HepG2 (cell line): ENCODE data around the gene NME1. TPM values are rescaled to one million over a fixed set of nuclear protein-coding genes. Genes with fewer than 3 reads are reported as not detected.
A peak's percentile ranks its signal among the peaks of the same experiment; 100 is the strongest.

Experiments
- ATRX ChIP-seq: sonication (generic); formaldehyde crosslinking; IDR thresholded peaks from 2 replicates; pipeline ENCODE4 v1.4.0; 2020; ENCODE audit warnings: missing genetic modification reagents, borderline replicate concordance
- CENPT ChIP-seq: sonication (generic); formaldehyde crosslinking; IDR thresholded peaks from 2 replicates; pipeline ENCODE4 v1.8.0; 2022; ENCODE audit warnings: low read depth, mild to moderate bottlenecking, moderate library complexity, missing genetic modification reagents
- DNMT1 ChIP-seq: sonication (generic); formaldehyde crosslinking; IDR thresholded peaks from 2 replicates; pipeline ENCODE4 v1.5.1; 2020; ENCODE audit warnings: mild to moderate bottlenecking, missing genetic modification reagents
- ELF1 ChIP-seq: sonication (generic); formaldehyde crosslinking; IDR thresholded peaks from 2 replicates; pipeline ENCODE4 v1.4.0; 2020; ENCODE audit warnings: missing genetic modification reagents
- ERF ChIP-seq: IDR thresholded peaks from 2 replicates; pipeline ENCODE4 v1.6.1; 2018; ENCODE audit warnings: missing biosample characterization, missing genetic modification reagents
- FOXK1 ChIP-seq: sonication (generic); formaldehyde crosslinking; IDR thresholded peaks from 2 replicates; pipeline ENCODE4 v1.4.0; 2020; ENCODE audit warnings: low read depth, missing genetic modification reagents, borderline replicate concordance
- MBNL3 ChIP-seq: fragments of 250-450 bp; sonication (Bioruptor Pico); conservative IDR thresholded peaks from 2 replicates; pipeline ENCODE4 v1.8.0; 2022; ENCODE audit warnings: mild to moderate bottlenecking, inconsistent platforms
- NFRKB ChIP-seq: fragments of 450-650 bp; IDR thresholded peaks from 2 replicates; pipeline ENCODE4 v1.6.1; 2017
- PLRG1 ChIP-seq: fragments of 450-650 bp; conservative IDR thresholded peaks from 2 replicates; pipeline ENCODE4 v1.6.1; 2016
- RNF2 ChIP-seq: fragments of 450-650 bp; conservative IDR thresholded peaks from 2 replicates; pipeline ENCODE4 v1.6.1; 2016; ENCODE audit warnings: low read depth
- RXRB ChIP-seq: IDR thresholded peaks from 2 replicates; pipeline ENCODE4 v1.6.1; 2016; ENCODE audit warnings: borderline replicate concordance, missing genetic modification reagents, missing compliant biosample characterization
- SMAD3 ChIP-seq: sonication (generic); formaldehyde crosslinking; IDR thresholded peaks from 2 replicates; pipeline ENCODE4 v1.4.0; 2020; ENCODE audit warnings: missing genetic modification reagents
- TOPORS ChIP-seq: sonication (generic); formaldehyde crosslinking; IDR thresholded peaks from 2 replicates; pipeline ENCODE4 v1.8.0; 2023; ENCODE audit warnings: mild to moderate bottlenecking, missing genetic modification reagents
- ZFP62 ChIP-seq: sonication (generic); formaldehyde crosslinking; IDR thresholded peaks from 2 replicates; pipeline ENCODE4 v1.4.0; 2020; ENCODE audit warnings: missing genetic modification reagents
- ZKSCAN8 ChIP-seq: IDR thresholded peaks from 2 replicates; pipeline ENCODE4 v1.6.1; 2016; ENCODE audit warnings: borderline replicate concordance, missing genetic modification reagents, missing compliant biosample characterization
- ZNF333 ChIP-seq: sonication (generic); formaldehyde crosslinking; IDR thresholded peaks from 2 replicates; pipeline ENCODE4 v1.4.0; 2020; ENCODE audit warnings: mild to moderate bottlenecking, missing genetic modification reagents, borderline replicate concordance
- ZNF549 ChIP-seq: sonication (generic); formaldehyde crosslinking; IDR thresholded peaks from 2 replicates; pipeline ENCODE4 v1.5.0; 2020; ENCODE audit warnings: missing genetic modification reagents
- ZNF570 ChIP-seq: sonication (generic); formaldehyde crosslinking; IDR thresholded peaks from 2 replicates; pipeline ENCODE4 v1.4.0; 2020; ENCODE audit warnings: mild to moderate bottlenecking, missing genetic modification reagents, borderline replicate concordance
- ZNF720 ChIP-seq: sonication (generic); formaldehyde crosslinking; IDR thresholded peaks from 2 replicates; pipeline ENCODE4 v1.4.0; 2020; ENCODE audit warnings: missing genetic modification reagents
- polyA plus RNA-seq, 8 experiments: library from polyadenylated mRNA; depleted of rRNA in 3 of 8; stranded (reverse) in 7 of 8; unstranded in 1 of 8; fragments of >200 nt; fragmentation: Illumina TruSeq in 4 of 8; extraction: Trizol in 4 of 8; gene quantifications; 2 replicates each; pipeline versions ENCODE4 v1.2.1 to v1.2.3, GENCODE V29; 2011 to 2016; ENCODE audit warnings: low read depth in 4 of 8, missing spikeins in 1 of 8, mixed read lengths in 1 of 8; ENCODE audit not compliant: insufficient read depth in 1 of 8
- total RNA-seq, 5 experiments: library from RNA; depleted of rRNA; stranded (reverse); fragments of >200 nt; fragmentation: Illumina TruSeq; extraction: Trizol; gene quantifications; 2 replicates each; pipeline ENCODE4 v1.2.3, GENCODE V29; 2016; ENCODE audit warnings: low read depth in 1 of 5
- TF ChIP-seq, protein P1 (sequence below): sonication (generic); formaldehyde crosslinking; IDR thresholded peaks from 2 replicates; pipeline ENCODE4 v1.5.0; 2020; ENCODE audit warnings: mild to moderate bottlenecking, missing genetic modification reagents
- TF ChIP-seq, protein P2 (sequence below), 2 experiments: IDR thresholded peaks; 2 replicates each; pipeline ENCODE4 v1.6.1; 2011 to 2012; ENCODE audit warnings: low read length in 2 of 2, borderline replicate concordance in 1 of 2, low read depth in 1 of 2, mild to moderate bottlenecking in 1 of 2, moderate library complexity in 1 of 2
- TF ChIP-seq, protein P3 (sequence below): sonication (generic); formaldehyde crosslinking; IDR thresholded peaks from 2 replicates; pipeline ENCODE4 v1.4.0; 2020; ENCODE audit warnings: missing genetic modification reagents

Gene NME1
- total and polyA plus RNA-seq, 2 of the 13 experiments (the other 11 are each of a cell fraction or from before 2014, with no cell fraction given): 295 to 516 TPM

DNA sequence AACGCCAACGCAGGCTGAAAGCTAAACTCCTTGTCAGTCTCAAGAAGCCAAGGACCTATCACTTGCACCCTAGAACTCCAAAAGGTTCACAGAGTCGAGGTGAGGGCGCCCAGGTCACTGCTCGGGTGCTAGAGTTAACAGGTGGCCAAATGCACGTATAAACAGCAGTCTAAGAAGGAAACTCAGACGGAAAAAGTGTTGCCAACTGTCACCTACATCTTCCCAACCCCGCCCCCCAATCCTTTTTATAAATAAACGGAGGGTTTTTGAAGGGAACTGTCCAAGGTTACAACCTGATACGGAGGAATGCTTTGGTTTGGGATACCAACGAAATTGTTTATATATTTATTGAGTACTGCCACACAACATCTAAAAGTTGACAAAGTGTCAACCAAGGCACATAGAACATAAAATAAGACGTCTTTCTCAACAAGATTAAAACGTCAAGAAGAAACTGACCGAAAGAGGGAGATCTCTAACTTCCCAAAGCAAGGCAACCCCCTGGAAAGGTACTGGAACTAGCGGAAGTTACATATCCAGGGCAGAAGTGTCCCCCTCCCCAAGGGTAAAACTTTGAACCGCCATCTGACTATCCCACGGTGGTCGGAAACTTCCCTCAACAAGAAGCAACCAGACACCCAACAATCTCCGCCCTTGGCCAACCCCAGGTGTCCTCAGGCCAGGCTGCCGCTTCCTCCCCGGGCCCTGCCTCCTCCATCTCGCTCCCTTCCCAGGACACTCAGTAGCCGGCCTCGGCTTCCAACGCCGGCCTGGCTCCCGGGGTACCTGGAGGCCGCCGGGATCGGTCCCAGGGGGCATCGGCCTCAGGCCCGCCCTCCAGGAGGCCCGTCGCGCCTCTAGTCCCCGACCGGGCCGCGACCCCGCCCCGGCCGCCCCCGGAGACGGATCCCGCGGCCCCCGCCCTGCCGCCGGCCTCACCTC, 33.7 kb upstream of the NME1 start (continued):
- TF ChIP-seq PLRG1 (no peak), ZNF333 (CRISPR knock-in tag) (no peak), ELF1 (no peak), FOXK1 (CRISPR knock-in tag) (no peak), ZNF549 (CRISPR knock-in tag) (no peak), CENPT (CRISPR knock-in tag) (no peak), ZNF720 (CRISPR knock-in tag) (no peak), SMAD3 (CRISPR knock-in tag) (no peak), ERF (CRISPR knock-in tag) (no peak), ZKSCAN8 (CRISPR knock-in tag) (no peak), DNMT1 (CRISPR knock-in tag) (no peak), ZFP62 (CRISPR knock-in tag) (no peak), ATRX (CRISPR knock-in tag) (no peak), TOPORS (CRISPR knock-in tag) (no peak), RNF2 (no peak), NFRKB (no peak), MBNL3 (CRISPR knock-in tag) (no peak), RXRB (CRISPR knock-in tag) (peak; percentile 25; the same call in 1 of the 2 replicates), ZNF570 (no peak)
- TF ChIP-seq, protein P1, sequence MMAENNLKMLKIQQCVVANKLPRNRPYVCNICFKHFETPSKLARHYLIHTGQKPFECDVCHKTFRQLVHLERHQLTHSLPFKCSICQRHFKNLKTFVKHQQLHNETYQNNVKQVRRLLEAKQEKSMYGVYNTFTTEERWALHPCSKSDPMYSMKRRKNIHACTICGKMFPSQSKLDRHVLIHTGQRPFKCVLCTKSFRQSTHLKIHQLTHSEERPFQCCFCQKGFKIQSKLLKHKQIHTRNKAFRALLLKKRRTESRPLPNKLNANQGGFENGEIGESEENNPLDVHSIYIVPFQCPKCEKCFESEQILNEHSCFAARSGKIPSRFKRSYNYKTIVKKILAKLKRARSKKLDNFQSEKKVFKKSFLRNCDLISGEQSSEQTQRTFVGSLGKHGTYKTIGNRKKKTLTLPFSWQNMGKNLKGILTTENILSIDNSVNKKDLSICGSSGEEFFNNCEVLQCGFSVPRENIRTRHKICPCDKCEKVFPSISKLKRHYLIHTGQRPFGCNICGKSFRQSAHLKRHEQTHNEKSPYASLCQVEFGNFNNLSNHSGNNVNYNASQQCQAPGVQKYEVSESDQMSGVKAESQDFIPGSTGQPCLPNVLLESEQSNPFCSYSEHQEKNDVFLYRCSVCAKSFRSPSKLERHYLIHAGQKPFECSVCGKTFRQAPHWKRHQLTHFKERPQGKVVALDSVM (CRISPR knock-in tag): peak; percentile 65; the same call in 1 of the 2 replicates
- TF ChIP-seq, protein P2, sequence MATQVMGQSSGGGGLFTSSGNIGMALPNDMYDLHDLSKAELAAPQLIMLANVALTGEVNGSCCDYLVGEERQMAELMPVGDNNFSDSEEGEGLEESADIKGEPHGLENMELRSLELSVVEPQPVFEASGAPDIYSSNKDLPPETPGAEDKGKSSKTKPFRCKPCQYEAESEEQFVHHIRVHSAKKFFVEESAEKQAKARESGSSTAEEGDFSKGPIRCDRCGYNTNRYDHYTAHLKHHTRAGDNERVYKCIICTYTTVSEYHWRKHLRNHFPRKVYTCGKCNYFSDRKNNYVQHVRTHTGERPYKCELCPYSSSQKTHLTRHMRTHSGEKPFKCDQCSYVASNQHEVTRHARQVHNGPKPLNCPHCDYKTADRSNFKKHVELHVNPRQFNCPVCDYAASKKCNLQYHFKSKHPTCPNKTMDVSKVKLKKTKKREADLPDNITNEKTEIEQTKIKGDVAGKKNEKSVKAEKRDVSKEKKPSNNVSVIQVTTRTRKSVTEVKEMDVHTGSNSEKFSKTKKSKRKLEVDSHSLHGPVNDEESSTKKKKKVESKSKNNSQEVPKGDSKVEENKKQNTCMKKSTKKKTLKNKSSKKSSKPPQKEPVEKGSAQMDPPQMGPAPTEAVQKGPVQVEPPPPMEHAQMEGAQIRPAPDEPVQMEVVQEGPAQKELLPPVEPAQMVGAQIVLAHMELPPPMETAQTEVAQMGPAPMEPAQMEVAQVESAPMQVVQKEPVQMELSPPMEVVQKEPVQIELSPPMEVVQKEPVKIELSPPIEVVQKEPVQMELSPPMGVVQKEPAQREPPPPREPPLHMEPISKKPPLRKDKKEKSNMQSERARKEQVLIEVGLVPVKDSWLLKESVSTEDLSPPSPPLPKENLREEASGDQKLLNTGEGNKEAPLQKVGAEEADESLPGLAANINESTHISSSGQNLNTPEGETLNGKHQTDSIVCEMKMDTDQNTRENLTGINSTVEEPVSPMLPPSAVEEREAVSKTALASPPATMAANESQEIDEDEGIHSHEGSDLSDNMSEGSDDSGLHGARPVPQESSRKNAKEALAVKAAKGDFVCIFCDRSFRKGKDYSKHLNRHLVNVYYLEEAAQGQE (IDR thresholded peaks at IDR 0.05; ENCODE audit: borderline replicate concordance in 1 of 2, low read depth in 1 of 2, low read length in 2 of 2): peak; percentile 19 to 92; a peak in 3 of 4 replicates
- TF ChIP-seq, protein P3, sequence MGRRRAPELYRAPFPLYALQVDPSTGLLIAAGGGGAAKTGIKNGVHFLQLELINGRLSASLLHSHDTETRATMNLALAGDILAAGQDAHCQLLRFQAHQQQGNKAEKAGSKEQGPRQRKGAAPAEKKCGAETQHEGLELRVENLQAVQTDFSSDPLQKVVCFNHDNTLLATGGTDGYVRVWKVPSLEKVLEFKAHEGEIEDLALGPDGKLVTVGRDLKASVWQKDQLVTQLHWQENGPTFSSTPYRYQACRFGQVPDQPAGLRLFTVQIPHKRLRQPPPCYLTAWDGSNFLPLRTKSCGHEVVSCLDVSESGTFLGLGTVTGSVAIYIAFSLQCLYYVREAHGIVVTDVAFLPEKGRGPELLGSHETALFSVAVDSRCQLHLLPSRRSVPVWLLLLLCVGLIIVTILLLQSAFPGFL: no peak
